T follicular helper cell (primary cell): ENCODE results near the gene ACBD4.

Experiments
- DNase-seq: peaks from one replicate; pipeline ENCODE4 v3.0.0-alpha.2; 2020; ENCODE audit warnings: low read depth

The ACBD4 gene

GRCh38 chr17:45104497-45104896 is 31.0 kb upstream of the ACBD4 start:
- no peak for DNase-seq

GRCh38 chr17:45104907-45105624 is 30.4 kb upstream of the ACBD4 start:
- no peak for DNase-seq

- no peak for DNase-seq
Observed at GRCh38 chr17:45106096-45106495, 29.4 kb upstream of the ACBD4 start.

GRCh38 chr17:45106582-45106981 is 28.9 kb upstream of the ACBD4 start:
- DNase-seq = no peak

GRCh38 chr17:45107293-45108010 is 28.0 kb upstream of the ACBD4 start:
- no peak for DNase-seq

- DNase-seq = no peak
Observed at GRCh38 chr17:45108051-45108450, 27.4 kb upstream of the ACBD4 start.

DNA sequence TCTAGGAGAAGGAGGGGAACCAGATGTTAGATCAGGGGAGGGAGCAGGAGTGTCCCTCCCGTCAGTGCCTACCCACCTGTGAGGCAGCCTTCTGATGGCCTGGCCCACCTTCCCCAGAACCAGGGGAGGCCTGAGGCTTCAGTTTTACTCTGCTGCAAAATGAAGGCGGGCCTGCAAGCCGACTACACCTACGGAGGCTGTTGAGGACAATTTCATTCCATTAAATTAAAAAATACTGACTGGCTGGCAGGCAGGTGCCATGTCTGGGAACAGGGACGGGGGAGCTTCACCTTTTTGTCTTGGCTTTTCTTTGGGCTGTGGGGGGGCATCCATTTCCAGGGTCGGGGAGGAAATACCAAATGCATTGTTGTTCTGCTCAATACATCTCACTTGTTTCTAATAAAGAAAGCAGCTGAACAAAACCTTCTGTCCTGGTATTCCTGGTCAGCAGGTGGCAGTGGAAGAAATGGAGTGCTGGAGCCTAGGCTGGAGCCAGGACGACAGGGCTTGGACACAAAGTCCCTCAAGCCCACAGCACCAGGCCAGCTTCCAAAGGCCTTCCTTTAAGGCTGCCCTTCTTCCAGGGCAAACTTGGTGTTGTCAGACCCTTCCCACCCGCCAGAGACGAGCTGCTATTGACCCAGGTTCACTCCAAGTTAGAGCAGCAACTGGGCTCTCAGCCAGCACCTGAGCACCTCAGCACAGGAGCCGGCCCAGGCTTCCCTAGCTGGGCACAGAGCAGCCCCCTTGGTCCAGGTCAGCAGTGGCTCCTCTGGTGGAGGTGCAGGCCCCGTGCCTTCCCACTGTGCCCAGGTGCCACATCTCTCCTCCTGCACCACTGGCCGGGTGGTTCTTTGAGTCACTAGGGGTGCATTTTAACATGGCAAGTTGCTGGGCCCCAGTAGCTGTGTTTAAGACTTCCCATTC is 26.6 kb upstream of the ACBD4 start:
- no peak for DNase-seq

DNA sequence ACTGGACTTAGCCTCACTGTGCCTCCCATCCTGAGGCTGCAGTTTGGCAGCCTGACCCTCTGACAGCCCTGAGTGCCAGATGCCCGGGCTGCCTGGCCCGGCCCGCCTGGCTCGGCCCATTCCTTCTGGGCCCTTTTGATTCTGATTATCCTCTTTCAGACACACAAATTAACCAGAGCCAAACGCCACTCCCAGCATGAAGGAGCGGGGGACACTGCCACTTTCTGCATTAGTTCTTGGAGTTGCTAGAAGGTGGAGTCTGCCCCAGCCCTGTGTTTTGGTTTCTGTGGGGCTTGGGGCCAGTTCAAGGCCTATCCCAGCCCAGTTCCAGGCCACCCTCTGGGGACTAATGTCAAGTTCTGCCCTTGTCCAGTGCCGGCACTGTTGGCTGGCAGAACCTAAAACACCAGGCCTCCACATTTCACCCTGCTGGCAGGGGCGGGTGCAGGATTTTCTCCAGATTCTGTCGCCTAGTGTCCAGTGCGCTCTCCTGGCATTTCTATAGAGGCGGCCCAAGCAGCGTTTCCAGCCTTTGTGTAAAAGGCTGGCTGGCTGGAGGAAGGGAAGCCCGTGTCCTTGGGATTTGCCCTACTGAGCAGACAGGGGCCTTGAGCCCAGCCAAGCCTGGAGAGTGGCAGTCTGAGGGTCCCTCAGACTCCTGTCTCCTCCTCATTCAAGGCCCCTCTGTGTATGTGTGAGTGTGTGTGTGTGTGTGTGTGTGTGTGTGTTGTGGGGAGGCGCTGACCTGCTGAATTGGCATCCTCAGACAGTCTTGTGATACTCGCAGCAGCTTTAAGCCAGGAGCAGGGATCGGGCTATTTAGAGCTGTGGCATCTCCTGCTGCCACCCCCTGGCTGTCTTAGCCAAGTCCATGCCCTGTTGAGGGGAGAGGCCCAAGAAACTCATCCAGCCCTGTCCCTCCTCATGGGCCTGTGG is 24.5 kb upstream of the ACBD4 start:
- no peak for DNase-seq

DNA sequence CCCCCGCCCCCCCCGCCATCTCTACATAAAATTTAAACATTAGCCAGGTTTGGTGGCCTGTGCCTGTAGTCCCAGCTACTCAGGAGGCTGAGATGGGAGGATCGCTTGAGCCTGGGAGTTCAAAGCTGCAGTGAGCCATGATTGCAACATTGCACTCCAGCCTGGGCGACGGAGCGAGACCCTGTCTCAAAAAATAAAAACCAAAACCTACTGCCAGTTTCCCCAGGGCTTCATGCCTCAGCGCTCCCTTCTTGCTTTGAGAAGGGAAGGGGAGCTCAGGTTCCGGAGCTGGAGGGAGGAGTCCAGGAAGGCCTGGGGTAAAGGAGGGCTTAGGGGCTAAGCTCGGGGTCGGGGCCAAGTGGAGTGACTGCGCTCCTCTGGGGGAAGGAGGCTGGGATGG is 23.6 kb upstream of the ACBD4 start:
- DNase-seq = no peak

GRCh38 chr17:45112559-45113423 is 22.7 kb upstream of the ACBD4 start:
- no peak for DNase-seq

DNA sequence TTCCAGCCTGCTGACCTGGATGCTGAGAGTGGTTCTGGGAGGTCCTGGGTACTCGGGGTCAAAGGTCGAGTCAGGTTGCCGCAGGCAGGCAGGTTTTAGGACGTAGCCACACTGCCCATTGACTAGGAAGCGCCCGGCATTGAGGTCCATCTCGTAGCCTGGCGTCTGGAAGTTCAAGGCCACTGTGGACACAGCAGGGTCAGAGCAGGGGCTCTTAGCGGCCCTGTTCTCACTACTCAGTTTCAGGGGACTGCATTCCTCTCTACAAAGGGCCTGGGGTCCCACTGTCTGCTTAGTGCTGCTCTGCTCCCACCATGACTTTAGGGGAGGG is 22.1 kb upstream of the ACBD4 start:
- no peak for DNase-seq

GRCh38 chr17:45114117-45114932 is 21.2 kb upstream of the ACBD4 start:
- no peak for DNase-seq

GRCh38 chr17:45115015-45115625 is 20.4 kb upstream of the ACBD4 start:
- DNase-seq = no peak

DNA sequence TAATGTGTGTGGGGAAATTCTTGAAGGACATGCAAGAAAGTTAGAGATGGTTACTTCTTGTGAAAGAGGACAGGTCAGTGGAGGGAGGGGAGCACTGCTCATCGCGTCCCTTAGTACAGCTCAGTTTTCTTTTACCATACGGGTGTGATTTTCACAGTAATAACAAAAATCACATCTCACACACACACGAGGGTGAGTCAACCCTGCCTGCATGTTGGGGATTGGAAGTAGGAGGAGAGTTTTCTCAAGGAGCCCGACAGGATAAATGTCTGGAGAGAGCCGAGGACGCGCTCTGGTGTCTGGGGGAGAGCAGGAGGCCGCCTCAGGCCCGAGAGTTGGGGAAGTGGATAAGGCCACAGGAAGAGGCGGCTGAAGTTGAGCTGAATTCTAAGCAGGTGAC is 19.6 kb upstream of the ACBD4 start:
- DNase-seq = no peak

DNA sequence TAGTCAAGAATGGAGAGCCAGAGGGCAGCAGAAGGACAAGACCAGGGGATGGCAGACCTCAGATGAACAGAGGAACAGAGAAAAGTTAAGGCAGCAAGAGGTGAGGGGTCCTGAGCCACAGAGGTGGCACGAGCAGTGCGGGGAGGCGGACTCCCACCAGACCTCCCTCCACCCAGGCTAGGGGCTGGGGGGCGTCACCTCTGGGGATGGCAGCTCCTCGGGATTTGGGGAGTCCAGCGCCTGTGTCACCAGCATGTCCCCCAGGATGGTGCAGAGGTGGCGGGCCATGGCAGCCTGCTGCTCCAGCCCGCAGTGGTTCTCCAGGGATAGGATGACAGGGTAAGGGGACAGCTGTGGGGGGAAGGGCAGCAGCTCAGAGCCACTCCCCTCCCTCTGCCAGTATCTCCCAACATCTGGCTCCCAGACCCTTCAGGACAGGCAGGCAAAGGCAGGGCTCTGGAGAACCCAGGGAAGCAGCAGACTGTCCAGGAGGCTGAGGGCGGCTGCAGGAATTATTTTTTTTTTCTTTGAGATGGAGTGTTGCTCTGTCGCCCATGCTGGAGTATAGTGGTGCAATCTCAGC is 19.0 kb upstream of the ACBD4 start:
- no peak for DNase-seq

DNA sequence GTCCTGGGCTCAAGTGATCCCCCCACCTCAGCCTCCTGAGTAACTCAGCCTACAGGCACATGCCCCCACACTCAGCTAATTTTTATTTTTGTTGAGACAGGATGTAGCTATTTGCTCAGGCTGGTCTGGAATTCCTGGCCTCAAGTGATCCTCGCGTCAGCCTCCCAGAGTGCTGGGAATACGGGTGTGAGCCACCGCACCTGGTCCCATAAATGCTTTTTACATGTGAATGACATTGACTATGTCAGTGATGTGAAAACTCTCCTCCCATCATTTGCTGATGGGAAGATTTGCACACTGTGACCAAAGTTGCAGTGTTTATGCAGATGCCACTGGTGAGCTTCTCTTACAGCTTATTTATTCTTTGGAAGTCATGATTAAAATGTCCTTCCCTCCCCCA is 18.2 kb upstream of the ACBD4 start:
- no peak for DNase-seq

- DNase-seq = no peak
Observed at GRCh38 chr17:45117848-45118646, 17.4 kb upstream of the ACBD4 start.

- no peak for DNase-seq
Observed at GRCh38 chr17:45118691-45119090, 16.8 kb upstream of the ACBD4 start.
